Caco-2 (cell line): ENCODE data around the gene SLPI. TPM values are rescaled to one million over a fixed set of nuclear protein-coding genes. Genes with fewer than 3 reads are reported as not detected.

Experiments
- BruUV-seq: library from RNA; stranded (reverse); fragments of 400-500 nt; replicated peaks from 2 replicates; lab custom pipeline; 2021; lab: Mats Ljungman, UMichigan
- CTCF ChIA-PET: fragments of 300-600 bp; sonication (Branson Sonifier 250); formaldehyde crosslinking; loops from one replicate; lab custom pipeline; 2022; ENCODE audit warnings: antibody characterized with exemption; lab: Charles Lee
- POLR2A ChIA-PET: fragments of 300-600 bp; sonication (Branson Sonifier 250); formaldehyde crosslinking; loops from one replicate; lab custom pipeline; 2022; ENCODE audit warnings: antibody characterized with exemption; lab: Charles Lee
- DNase-seq, 2 experiments: peaks; one replicate each; pipeline versions ENCODE4 v3.0.0 to v3.0.0-alpha.2; 2020 to 2022
- H3K27me3 ChIP-seq: replicated peaks from 2 replicates; pipeline ENCODE4 v1.6.0; 2011; ENCODE audit warnings: low read length; ENCODE audit not compliant: control insufficient read depth, insufficient read depth
- H3K36me3 ChIP-seq: 2 replicates; pipeline ENCODE4 v1.5.1; 2011; ENCODE audit warnings: low read length; ENCODE audit not compliant: control insufficient read depth, insufficient read depth
- H3K4me1 ChIP-seq: fragments of 250-450 bp; sonication (Bioruptor Pico); 2 replicates; pipeline ENCODE4 v1.5.1; 2020; ENCODE audit warnings: mild to moderate bottlenecking
- H3K4me3 ChIP-seq: 2 replicates; pipeline ENCODE4 v1.5.1; 2011; ENCODE audit warnings: low read depth, mild to moderate bottlenecking, control low read depth, low read length
- H3K9me3 ChIP-seq: fragments of 250-450 bp; sonication (Bioruptor Pico); 2 replicates; pipeline ENCODE4 v1.5.1; 2020; ENCODE audit warnings: mild to moderate bottlenecking, moderate library complexity
- H3K27ac Mint-ChIP-seq: one replicate; pipeline ENCODE4 v1.8.0; 2022; ENCODE audit warnings: mixed read lengths; ENCODE audit not compliant: unreplicated experiment
- H3K27me3 Mint-ChIP-seq: one replicate; pipeline ENCODE4 v1.8.0; 2022; ENCODE audit warnings: mixed read lengths; ENCODE audit not compliant: insufficient read depth, unreplicated experiment
- H3K36me3 Mint-ChIP-seq: one replicate; pipeline ENCODE4 v1.8.0; 2022; ENCODE audit warnings: mild to moderate bottlenecking, mixed read lengths; ENCODE audit not compliant: insufficient read depth, unreplicated experiment
- H3K4me1 Mint-ChIP-seq: one replicate; pipeline ENCODE4 v1.8.0; 2022; ENCODE audit warnings: low read depth, mixed read lengths; ENCODE audit not compliant: unreplicated experiment
- H3K4me3 Mint-ChIP-seq: one replicate; pipeline ENCODE4 v1.8.0; 2022; ENCODE audit warnings: mild to moderate bottlenecking, moderate library complexity, mixed read lengths; ENCODE audit not compliant: unreplicated experiment
- H3K9me3 Mint-ChIP-seq: one replicate; pipeline ENCODE4 v1.8.0; 2022; ENCODE audit warnings: mixed read lengths; ENCODE audit not compliant: unreplicated experiment
- CTCF ChIP-seq, 2 experiments: fragments of 200-600 bp in 1 of 2; IDR thresholded peaks; 1 replicate in 1 of 2; 2 replicates in 1 of 2; pipeline versions ENCODE4 v1.5.1 to v1.8.0; 2011 to 2022; ENCODE audit warnings: antibody characterized with exemption in 1 of 2, control low read depth in 1 of 2, inconsistent platforms in 1 of 2, low read depth in 1 of 2, low read length in 1 of 2, mild to moderate bottlenecking in 1 of 2, moderate library complexity in 1 of 2; ENCODE audit not compliant: insufficient read depth in 1 of 2, severe bottlenecking in 1 of 2, unreplicated experiment in 1 of 2
- intact Hi-C: fragments of 100-400 bp; cut with micrococcal nuclease; formaldehyde crosslinking; loops from one replicate; pipeline ENCODE4 v1.10.0; 2022; ENCODE audit not compliant: unreplicated experiment
- total RNA-seq: library from RNA; stranded (reverse); gene quantifications from 2 replicates; pipeline ENCODE4 v1.2.3, GENCODE V29; 2022

The SLPI gene
- total RNA-seq, 1 experiment from 2014 or later: 3.0 TPM

- peaks cover 6% of the 10 kb centered on the region for H3K4me1 Mint-ChIP-seq
- ChIA-PET CTCF (interaction anchor here (1.5 kb wide), 1 partner anchor 34 kb away, joined by 4 read pairs; no protein-coding TSS in a partner anchor), POLR2A (no interaction called here)
- H3K27ac Mint-ChIP-seq: no peak overlapping the region
- Histone ChIP-seq H3K4me1 (peaks cover 6% of the 10 kb centered on the region), H3K27me3 (no peaks in the 10 kb centered on the region), H3K9me3 (no peaks in the 10 kb centered on the region; the same call in 1 of the 2 replicates), H3K4me3 (no peak overlapping the region), H3K36me3 (no peaks in the 10 kb centered on the region)
- H3K4me3 Mint-ChIP-seq: no peak overlapping the region
- BruUV-seq: no TSS peak
- intact Hi-C loops: no loop called here
- H3K36me3 Mint-ChIP-seq: no peaks in the 10 kb centered on the region
- DNase-seq: no peak
- H3K27me3 Mint-ChIP-seq: peaks cover 15% of the 10 kb centered on the region
- H3K9me3 Mint-ChIP-seq: no peaks in the 10 kb centered on the region
- no peak for TF ChIP-seq CTCF (IDR thresholded peaks at IDR 0.05; ENCODE audit: insufficient read depth in 1 of 2, low read depth in 1 of 2, low read length in 1 of 2, severe bottlenecking in 1 of 2, unreplicated experiment in 1 of 2)
These were observed 3.3 kb upstream of the SLPI start for GRCh38 chr20:45257711-45258110.

GRCh38 chr20:45257161-45257560 lies 2.8 kb upstream of the SLPI start:
- no peaks in the 10 kb centered on the region for H3K27me3 ChIP-seq
- ChIA-PET POLR2A (no interaction called here), CTCF (interaction anchor here (1.5 kb wide), 1 partner anchor 35 kb away, joined by 4 read pairs; no protein-coding TSS in a partner anchor)
- Mint-ChIP-seq H3K4me3 (no peak overlapping the region), H3K9me3 (no peaks in the 10 kb centered on the region), H3K27me3 (peaks cover 13% of the 10 kb centered on the region), H3K36me3 (no peaks in the 10 kb centered on the region), H3K27ac (no peak overlapping the region), H3K4me1 (peaks cover 6% of the 10 kb centered on the region)
- no peaks in the 10 kb centered on the region for H3K36me3 ChIP-seq
- H3K4me3 ChIP-seq: no peak overlapping the region
- peaks cover 6% of the 10 kb centered on the region for H3K4me1 ChIP-seq
- H3K9me3 ChIP-seq: no peaks in the 10 kb centered on the region; the same call in 1 of the 2 replicates
- intact Hi-C loops: no loop called here
- TF ChIP-seq CTCF (IDR thresholded peaks at IDR 0.05; ENCODE audit: insufficient read depth in 1 of 2, low read depth in 1 of 2, low read length in 1 of 2, severe bottlenecking in 1 of 2, unreplicated experiment in 1 of 2): no peak
- BruUV-seq: no TSS peak
- no peak for DNase-seq

GRCh38 chr20:45253261-45253660 lies 1.1 kb downstream of the SLPI start:
- CTCF ChIA-PET: interaction anchor here (0.7 to 1.1 kb wide), 2 partner anchors 41 to 542 kb away, joined by 3 read pairs; no protein-coding TSS in a partner anchor

More at GRCh38 chr20:45253261-45253660, 1.1 kb downstream of the SLPI start:
- Histone ChIP-seq H3K4me1 (peaks cover 6% of the 10 kb centered on the region), H3K9me3 (no peaks in the 10 kb centered on the region), H3K36me3 (no peaks in the 10 kb centered on the region), H3K4me3 (no peak overlapping the region), H3K27me3 (no peaks in the 10 kb centered on the region)
- no TSS peak for BruUV-seq
- Mint-ChIP-seq H3K27ac (no peak overlapping the region), H3K36me3 (no peaks in the 10 kb centered on the region), H3K4me3 (no peak overlapping the region), H3K4me1 (peaks cover 6% of the 10 kb centered on the region), H3K27me3 (peaks cover 16% of the 10 kb centered on the region), H3K9me3 (no peaks in the 10 kb centered on the region)
- intact Hi-C loops: no loop called here
- POLR2A ChIA-PET: no interaction called here
- TF ChIP-seq CTCF (IDR thresholded peaks at IDR 0.05; ENCODE audit: insufficient read depth in 1 of 2, low read depth in 1 of 2, low read length in 1 of 2, severe bottlenecking in 1 of 2, unreplicated experiment in 1 of 2): no peak
- DNase-seq: no peak
